Breast epithelium (tissue), 3 donors: ENCODE data around the gene PCDHA6.

Experiments
- CTCF ChIP-seq, 3 donors: fragments of 450-650 bp; IDR thresholded peaks; one replicate each; pipeline ENCODE4 v1.5.1; 2016 to 2017; ENCODE audit warnings: antibody characterized with exemption in 3 of 3, mild to moderate bottlenecking in 3 of 3, moderate library complexity in 3 of 3
- POLR2A ChIP-seq: fragments of 450-650 bp; IDR thresholded peaks from one replicate; pipeline ENCODE4 v1.6.1; 2016; ENCODE audit warnings: antibody characterized with exemption, mild to moderate bottlenecking, moderate library complexity
- POLR2AphosphoS5 ChIP-seq, 3 donors: sonication (generic); formaldehyde crosslinking; IDR thresholded peaks; one replicate each; pipeline ENCODE4 v1.6.1; 2017; ENCODE audit warnings: antibody characterized with exemption in 3 of 3

- TF ChIP-seq CTCF (IDR thresholded peaks at IDR 0.05) (no peak), POLR2A (no peak), POLR2AphosphoS5 (IDR thresholded peaks at IDR 0.05) (no peak)
These were observed at the start of gene PCDHA6 for GRCh38 chr5:140827704-140828361.
